Astrocyte (in vitro differentiated cells and primary cell): ENCODE results near the gene MEGF8. TPM values are rescaled to one million over a fixed set of nuclear protein-coding genes. Genes with fewer than 3 reads are reported as not detected.

Experiments used
- DNase-seq: peaks from one replicate; pipeline ENCODE4 v3.0.0-alpha.2; 2010; ENCODE audit warnings: low read depth
- FAIRE-seq: peaks from 2 replicates; lab custom pipeline; 2011; peaks lifted over from hg19 to GRCh38; lab: Jason Lieb, UNC
- H2AFZ ChIP-seq: 2 replicates; pipeline ENCODE4 v1.6.0; 2012; ENCODE audit warnings: low read depth, low read length, inconsistent platforms
- H3K27ac ChIP-seq: 2 replicates; pipeline ENCODE4 v1.5.1; 2011; ENCODE audit warnings: low read depth, low read length, inconsistent platforms
- H3K27me3 ChIP-seq: 2 replicates; pipeline ENCODE4 v1.6.0; 2011; ENCODE audit warnings: low read length, inconsistent platforms; ENCODE audit not compliant: insufficient read depth
- H3K36me3 ChIP-seq: 2 replicates; pipeline ENCODE4 v1.5.1; 2011; ENCODE audit warnings: low read length, inconsistent platforms; ENCODE audit not compliant: insufficient read depth
- H3K4me1 ChIP-seq: 2 replicates; pipeline ENCODE4 v1.5.1; 2011; ENCODE audit warnings: low read length, inconsistent platforms; ENCODE audit not compliant: insufficient read depth
- H3K4me2 ChIP-seq: 2 replicates; pipeline ENCODE4 v1.6.0; 2012; ENCODE audit warnings: low read length, inconsistent platforms
- H3K4me3 ChIP-seq: 2 replicates; pipeline ENCODE4 v1.5.1; 2011; ENCODE audit warnings: low read depth, mild to moderate bottlenecking, low read length, inconsistent platforms; ENCODE audit not compliant: insufficient read depth
- H3K79me2 ChIP-seq: 2 replicates; pipeline ENCODE4 v1.6.0; 2012; ENCODE audit warnings: mild to moderate bottlenecking, low read length, inconsistent platforms; ENCODE audit not compliant: insufficient read depth
- H3K9ac ChIP-seq: 2 replicates; pipeline ENCODE4 v1.6.0; 2012; ENCODE audit warnings: mild to moderate bottlenecking, low read length, inconsistent platforms
- H3K9me3 ChIP-seq: 2 replicates; pipeline ENCODE4 v1.5.1; 2012; ENCODE audit warnings: low read depth, mild to moderate bottlenecking, low read length, inconsistent platforms; ENCODE audit not compliant: insufficient read depth
- H4K20me1 ChIP-seq: 2 replicates; pipeline ENCODE4 v1.6.0; 2012; ENCODE audit warnings: low read length, inconsistent platforms; ENCODE audit not compliant: insufficient read depth
- H3K27ac Mint-ChIP-seq: one replicate; pipeline ENCODE4 v1.8.0; 2021; ENCODE audit warnings: mild to moderate bottlenecking, mixed read lengths; ENCODE audit not compliant: unreplicated experiment
- H3K27me3 Mint-ChIP-seq: one replicate; pipeline ENCODE4 v1.8.0; 2021; ENCODE audit warnings: low read depth, mixed read lengths; ENCODE audit not compliant: unreplicated experiment
- H3K36me3 Mint-ChIP-seq: one replicate; pipeline ENCODE4 v1.8.0; 2021; ENCODE audit warnings: low read depth, mixed read lengths; ENCODE audit not compliant: unreplicated experiment
- H3K4me1 Mint-ChIP-seq: one replicate; pipeline ENCODE4 v1.8.0; 2021; ENCODE audit warnings: low read depth, mixed read lengths; ENCODE audit not compliant: unreplicated experiment
- H3K4me3 Mint-ChIP-seq: one replicate; pipeline ENCODE4 v1.8.0; 2021; ENCODE audit warnings: mild to moderate bottlenecking, moderate library complexity, mixed read lengths; ENCODE audit not compliant: unreplicated experiment
- H3K9me3 Mint-ChIP-seq: one replicate; pipeline ENCODE4 v1.8.0; 2021; ENCODE audit warnings: mild to moderate bottlenecking, mixed read lengths; ENCODE audit not compliant: unreplicated experiment
- EZH2 ChIP-seq: IDR thresholded peaks from 2 replicates; pipeline ENCODE4 v1.6.1; 2012; ENCODE audit warnings: mild to moderate bottlenecking, low read length, inconsistent platforms; ENCODE audit not compliant: insufficient read depth
- total RNA-seq: library from RNA; stranded (reverse); gene quantifications from 2 replicates; pipeline ENCODE4 v1.2.1, GENCODE V29; 2021
- TF ChIP-seq, protein P1 (sequence below): IDR thresholded peaks from 2 replicates; pipeline ENCODE4 v1.5.1; 2011; ENCODE audit warnings: low read depth, mild to moderate bottlenecking, inconsistent platforms, low read length, moderate library complexity; ENCODE audit not compliant: insufficient read depth

The MEGF8 gene
- total RNA-seq, 1 donor from 2014 or later, result 42.0 TPM

DNA sequence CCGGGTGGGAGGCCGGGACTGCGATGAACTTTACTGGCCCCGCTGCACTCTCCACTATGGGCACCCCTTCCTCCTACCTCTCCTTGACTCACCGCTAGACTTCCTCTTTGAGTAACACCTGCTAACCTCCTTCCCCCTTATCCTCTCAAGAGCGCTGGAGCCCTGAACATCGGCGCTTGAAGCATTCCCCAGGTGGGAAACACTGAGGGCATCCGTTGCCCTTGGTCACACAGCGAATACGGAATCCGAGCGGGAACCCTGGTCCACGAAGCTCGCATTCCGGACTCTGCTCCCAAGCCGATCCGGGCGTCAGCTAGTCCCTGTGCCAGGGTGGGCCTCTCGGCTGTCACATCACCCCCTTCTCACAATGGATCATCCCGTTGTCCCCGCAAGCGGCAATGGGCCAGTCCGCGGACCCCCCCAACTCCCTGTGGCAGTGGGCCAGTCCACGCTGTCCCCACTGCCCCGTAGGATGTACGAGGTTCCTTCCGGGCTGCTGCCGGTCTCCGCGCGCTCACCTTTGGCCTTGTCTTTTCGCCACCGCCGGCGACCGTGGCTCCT lies 97.5 kb downstream of the MEGF8 start:
- H4K20me1 ChIP-seq, result no peaks in the 10 kb centered on the region
- Mint-ChIP-seq H3K36me3 (peaks cover 3% of the 10 kb centered on the region), H3K27me3 (peaks cover 24% of the 10 kb centered on the region), H3K27ac (no peak overlapping the region), H3K4me3 (peak overlapping the region; percentile 89), H3K4me1 (peaks cover 3% of the 10 kb centered on the region), H3K9me3 (no peaks in the 10 kb centered on the region)
- H3K27me3 ChIP-seq, result no peaks in the 10 kb centered on the region
- DNase-seq (no peak), FAIRE-seq (no peak)
- H2AFZ ChIP-seq, result peak overlapping the region; percentile 95
- peaks cover 6% of the 10 kb centered on the region for H3K9me3 ChIP-seq
- no peaks in the 10 kb centered on the region for H3K36me3 ChIP-seq
- no peaks in the 10 kb centered on the region for H3K79me2 ChIP-seq
- peak overlapping the region; percentile 68 for H3K4me3 ChIP-seq
- H3K4me1 ChIP-seq, result peaks cover 10% of the 10 kb centered on the region
- H3K9ac ChIP-seq, result peak overlapping the region; percentile 63
- H3K4me2 ChIP-seq, result peak overlapping the region; percentile 87
- no peak for TF ChIP-seq EZH2
- TF ChIP-seq, protein P1, sequence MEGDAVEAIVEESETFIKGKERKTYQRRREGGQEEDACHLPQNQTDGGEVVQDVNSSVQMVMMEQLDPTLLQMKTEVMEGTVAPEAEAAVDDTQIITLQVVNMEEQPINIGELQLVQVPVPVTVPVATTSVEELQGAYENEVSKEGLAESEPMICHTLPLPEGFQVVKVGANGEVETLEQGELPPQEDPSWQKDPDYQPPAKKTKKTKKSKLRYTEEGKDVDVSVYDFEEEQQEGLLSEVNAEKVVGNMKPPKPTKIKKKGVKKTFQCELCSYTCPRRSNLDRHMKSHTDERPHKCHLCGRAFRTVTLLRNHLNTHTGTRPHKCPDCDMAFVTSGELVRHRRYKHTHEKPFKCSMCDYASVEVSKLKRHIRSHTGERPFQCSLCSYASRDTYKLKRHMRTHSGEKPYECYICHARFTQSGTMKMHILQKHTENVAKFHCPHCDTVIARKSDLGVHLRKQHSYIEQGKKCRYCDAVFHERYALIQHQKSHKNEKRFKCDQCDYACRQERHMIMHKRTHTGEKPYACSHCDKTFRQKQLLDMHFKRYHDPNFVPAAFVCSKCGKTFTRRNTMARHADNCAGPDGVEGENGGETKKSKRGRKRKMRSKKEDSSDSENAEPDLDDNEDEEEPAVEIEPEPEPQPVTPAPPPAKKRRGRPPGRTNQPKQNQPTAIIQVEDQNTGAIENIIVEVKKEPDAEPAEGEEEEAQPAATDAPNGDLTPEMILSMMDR, result no peak
- no peak overlapping the region for H3K27ac ChIP-seq

DNA sequence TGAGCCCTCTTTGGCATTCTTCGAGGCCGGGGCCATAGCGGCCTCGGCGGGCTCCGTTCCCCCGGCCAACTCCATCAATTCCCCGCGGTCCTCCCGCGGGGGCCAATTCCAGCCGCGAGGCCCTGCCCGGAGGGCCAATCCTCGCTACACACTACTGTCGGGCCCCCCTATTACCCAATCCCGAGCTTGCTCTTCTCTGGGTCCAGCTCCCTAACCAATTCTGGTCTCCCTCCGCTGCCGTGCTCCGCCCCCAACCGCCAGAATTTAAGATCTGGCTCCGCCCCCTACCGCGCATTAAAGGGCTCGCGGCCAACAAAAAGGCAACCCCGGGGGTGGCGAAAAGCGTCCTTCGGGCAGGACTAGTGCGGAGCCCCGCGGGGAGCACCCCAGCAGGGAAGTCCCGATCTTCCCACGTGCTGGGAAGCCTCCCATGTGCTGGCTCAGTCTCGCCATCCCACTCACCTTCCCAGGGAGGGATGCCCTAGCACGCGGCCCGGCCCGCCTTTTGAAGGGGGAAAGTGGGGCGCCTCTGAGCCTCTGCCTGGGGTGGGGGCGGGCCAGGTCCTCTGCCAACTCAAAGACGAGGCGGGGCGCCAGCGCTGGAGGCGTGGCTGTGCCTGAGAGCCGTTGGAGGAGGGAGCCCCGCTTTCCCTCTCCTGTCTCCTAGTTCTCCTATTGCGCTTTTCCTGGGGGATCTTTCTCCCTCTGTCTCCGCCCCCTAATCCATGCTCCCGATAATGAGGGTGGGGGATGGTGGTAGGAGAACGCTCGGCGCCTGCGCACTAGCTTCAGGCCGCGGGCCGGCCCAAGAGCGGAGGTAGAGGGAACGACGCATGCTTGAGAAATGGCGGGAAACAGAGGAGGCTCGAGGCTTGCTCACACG lies 98.3 kb downstream of the MEGF8 start:
- peak overlapping the region; percentile 89 for H3K4me3 Mint-ChIP-seq
- Histone ChIP-seq H3K27me3 (peaks cover 2% of the 10 kb centered on the region), H3K79me2 (no peaks in the 10 kb centered on the region), H2AFZ (peak overlapping the region; percentile 95), H3K36me3 (no peaks in the 10 kb centered on the region), H3K9me3 (peaks cover 6% of the 10 kb centered on the region), H3K9ac (peak overlapping the region; percentile 63), H3K4me2 (peak overlapping the region; percentile 87), H3K4me3 (peak overlapping the region; percentile 68), H3K4me1 (peaks cover 10% of the 10 kb centered on the region), H3K27ac (no peak overlapping the region), H4K20me1 (no peaks in the 10 kb centered on the region)
- H3K27ac Mint-ChIP-seq, result no peak overlapping the region
- H3K27me3 Mint-ChIP-seq, result peaks cover 24% of the 10 kb centered on the region
- H3K4me1 Mint-ChIP-seq, result peaks cover 3% of the 10 kb centered on the region
- DNase-seq, result peak; percentile 83
- H3K9me3 Mint-ChIP-seq, result no peaks in the 10 kb centered on the region
- TF ChIP-seq, protein P1, result no peak
- TF ChIP-seq EZH2, result peak; percentile 11
- H3K36me3 Mint-ChIP-seq, result peaks cover 3% of the 10 kb centered on the region
- FAIRE-seq, result no peak

DNA sequence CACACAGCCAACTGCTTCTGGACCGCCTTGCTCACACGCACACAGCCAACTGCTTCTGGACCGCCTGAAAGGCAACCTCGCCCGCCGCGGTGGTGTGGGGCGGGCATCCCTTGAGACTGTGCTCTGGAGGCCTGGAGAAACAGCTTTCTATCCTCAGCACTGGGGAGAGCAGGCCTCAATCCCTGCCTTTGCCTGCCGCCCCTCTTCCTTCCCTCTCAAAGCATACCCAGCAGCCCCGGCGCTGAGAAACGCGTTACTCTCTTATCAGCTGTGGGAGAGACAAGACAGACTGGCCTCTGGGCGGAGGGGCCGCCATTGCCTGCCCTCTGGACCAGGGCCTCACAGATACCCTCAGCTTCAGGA lies 98.9 kb downstream of the MEGF8 start:
- Histone ChIP-seq H3K9ac (no peak overlapping the region), H3K9me3 (peaks cover 6% of the 10 kb centered on the region), H3K36me3 (no peaks in the 10 kb centered on the region), H2AFZ (peak overlapping the region; percentile 95), H3K4me3 (peak overlapping the region; percentile 68), H3K27me3 (peaks cover 2% of the 10 kb centered on the region), H3K4me2 (peak overlapping the region; percentile 87), H3K4me1 (peaks cover 10% of the 10 kb centered on the region), H3K79me2 (no peaks in the 10 kb centered on the region), H3K27ac (no peak overlapping the region), H4K20me1 (no peaks in the 10 kb centered on the region)
- no peak overlapping the region for H3K4me3 Mint-ChIP-seq
- peaks cover 3% of the 10 kb centered on the region for H3K36me3 Mint-ChIP-seq
- DNase-seq (no peak), FAIRE-seq (no peak)
- peaks cover 24% of the 10 kb centered on the region for H3K27me3 Mint-ChIP-seq
- H3K9me3 Mint-ChIP-seq, result no peaks in the 10 kb centered on the region
- peaks cover 3% of the 10 kb centered on the region for H3K4me1 Mint-ChIP-seq
- TF ChIP-seq, protein P1, result no peak
- no peak for TF ChIP-seq EZH2
- no peak overlapping the region for H3K27ac Mint-ChIP-seq
